ENCODE data around the gene UNC5A.

UNC5A gene

GRCh38 chr5:176876506-176877431 lies 66.4 kb downstream of the UNC5A start:
- TF ChIP-seq CTCF (conservative IDR thresholded peaks at IDR 0.05; ENCODE audit: low read depth, low read length): no peak
- Histone ChIP-seq H3K27ac (no peak overlapping the region), H4K20me1 (ENCODE audit: insufficient read depth) (no peaks in the 10 kb centered on the region), H2AFZ (ENCODE audit: low read depth) (no peak overlapping the region), H3K27me3 (ENCODE audit: insufficient read depth, low read depth) (peaks cover 31% of the 10 kb centered on the region; the same call in 1 of the 2 replicates), H3K9ac (no peak overlapping the region), H3K79me2 (ENCODE audit: insufficient read depth, low read depth) (no peaks in the 10 kb centered on the region), H3K4me1 (ENCODE audit: low read depth, poor library complexity, severe bottlenecking) (no peaks in the 10 kb centered on the region), H3K4me3 (IDR thresholded peaks at IDR 0.05; ENCODE audit: insufficient read depth, low read depth, low read length) (no peak overlapping the region), H3K4me2 (no peak overlapping the region), H3K36me3 (ENCODE audit: insufficient read depth) (no peaks in the 10 kb centered on the region)

GRCh38 chr5:176877793-176878331 lies 67.5 kb downstream of the UNC5A start:
- Histone ChIP-seq H3K36me3 (ENCODE audit: insufficient read depth) (no peaks in the 10 kb centered on the region), H3K27ac (no peak overlapping the region), H3K27me3 (ENCODE audit: insufficient read depth, low read depth) (peaks cover 31% of the 10 kb centered on the region; the same call in 1 of the 2 replicates), H3K79me2 (ENCODE audit: insufficient read depth, low read depth) (no peaks in the 10 kb centered on the region), H4K20me1 (ENCODE audit: insufficient read depth) (no peaks in the 10 kb centered on the region), H3K4me2 (no peak overlapping the region), H3K4me1 (ENCODE audit: low read depth, poor library complexity, severe bottlenecking) (no peaks in the 10 kb centered on the region), H2AFZ (ENCODE audit: low read depth) (no peak overlapping the region), H3K4me3 (IDR thresholded peaks at IDR 0.05; ENCODE audit: insufficient read depth, low read depth, low read length) (no peak overlapping the region), H3K9ac (no peak overlapping the region)
- no peak for TF ChIP-seq CTCF (conservative IDR thresholded peaks at IDR 0.05; ENCODE audit: low read depth, low read length)

- H3K36me3 ChIP-seq (ENCODE audit: insufficient read depth): no peaks in the 10 kb centered on the region
- no peak overlapping the region for H3K9ac ChIP-seq
- no peak overlapping the region for H3K4me2 ChIP-seq
- no peak overlapping the region for H3K27ac ChIP-seq
- no peak for TF ChIP-seq CTCF (conservative IDR thresholded peaks at IDR 0.05; ENCODE audit: low read depth, low read length)
- H3K4me3 ChIP-seq (IDR thresholded peaks at IDR 0.05; ENCODE audit: insufficient read depth, low read depth, low read length): no peak overlapping the region
- no peaks in the 10 kb centered on the region for H3K4me1 ChIP-seq (ENCODE audit: low read depth, poor library complexity, severe bottlenecking)
- H2AFZ ChIP-seq (ENCODE audit: low read depth): no peak overlapping the region
- H4K20me1 ChIP-seq (ENCODE audit: insufficient read depth): no peaks in the 10 kb centered on the region
- peaks cover 34% of the 10 kb centered on the region; the same call in 1 of the 2 replicates for H3K27me3 ChIP-seq (ENCODE audit: insufficient read depth, low read depth)
- no peaks in the 10 kb centered on the region for H3K79me2 ChIP-seq (ENCODE audit: insufficient read depth, low read depth)
Measured at GRCh38 chr5:176878463-176878862, 68.1 kb downstream of the UNC5A start.

- Histone ChIP-seq H3K79me2 (ENCODE audit: insufficient read depth, low read depth) (no peaks in the 10 kb centered on the region), H3K4me2 (no peak overlapping the region), H3K4me3 (IDR thresholded peaks at IDR 0.05; ENCODE audit: insufficient read depth, low read depth, low read length) (no peak overlapping the region), H3K27ac (no peak overlapping the region), H4K20me1 (ENCODE audit: insufficient read depth) (no peaks in the 10 kb centered on the region), H3K27me3 (ENCODE audit: insufficient read depth, low read depth) (peaks cover 36% of the 10 kb centered on the region; the same call in 1 of the 2 replicates), H3K9ac (no peak overlapping the region), H3K4me1 (ENCODE audit: low read depth, poor library complexity, severe bottlenecking) (no peaks in the 10 kb centered on the region), H2AFZ (ENCODE audit: low read depth) (no peak overlapping the region), H3K36me3 (ENCODE audit: insufficient read depth) (no peaks in the 10 kb centered on the region)
- TF ChIP-seq CTCF (conservative IDR thresholded peaks at IDR 0.05; ENCODE audit: low read depth, low read length): no peak
Measured at GRCh38 chr5:176878906-176879662, 68.7 kb downstream of the UNC5A start.

All from KMS-11 (cell line).